HepG2 (cell line): Measurements from ENCODE around the gene CYB5B. TPM values are rescaled to one million over a fixed set of nuclear protein-coding genes. Genes with fewer than 3 reads are reported as not detected.

Source experiments
- BHLHE40 ChIP-seq: IDR thresholded peaks from 2 replicates; pipeline ENCODE4 v1.6.1; 2011; ENCODE audit warnings: low read length, improper control_type of control experiment
- ELF1 ChIP-seq: sonication (generic); formaldehyde crosslinking; IDR thresholded peaks from 2 replicates; pipeline ENCODE4 v1.4.0; 2020; ENCODE audit warnings: missing genetic modification reagents
- FOXA3 ChIP-seq: IDR thresholded peaks from 2 replicates; pipeline ENCODE4 v1.6.1; 2016; ENCODE audit warnings: missing genetic modification reagents, missing compliant biosample characterization
- JUN ChIP-seq: sonication (generic); formaldehyde crosslinking; IDR thresholded peaks from 2 replicates; pipeline ENCODE4 v1.4.0; 2020; ENCODE audit warnings: mild to moderate bottlenecking, missing genetic modification reagents
- MED8 ChIP-seq: sonication (generic); formaldehyde crosslinking; IDR thresholded peaks from 2 replicates; pipeline ENCODE4 v1.8.1; 2023; ENCODE audit warnings: mild to moderate bottlenecking, missing genetic modification reagents; ENCODE audit not compliant: insufficient replicate concordance
- NFIC ChIP-seq: IDR thresholded peaks from 2 replicates; pipeline ENCODE4 v1.6.1; 2012; ENCODE audit warnings: mild to moderate bottlenecking, low read length, inconsistent platforms
- PAWR ChIP-seq: sonication (generic); formaldehyde crosslinking; IDR thresholded peaks from 2 replicates; pipeline ENCODE4 v1.4.0; 2020; ENCODE audit warnings: missing genetic modification reagents, mild to moderate bottlenecking, borderline replicate concordance
- POGZ ChIP-seq: sonication (generic); formaldehyde crosslinking; IDR thresholded peaks from 2 replicates; pipeline ENCODE4 v1.4.0; 2020; ENCODE audit warnings: mild to moderate bottlenecking, missing genetic modification reagents
- RBM22 ChIP-seq: fragments of 200-400 bp; formaldehyde crosslinking; optimal IDR thresholded peaks from 2 replicates; pipeline ENCODE3; 2017; ENCODE audit warnings: mild to moderate bottlenecking, low read length, moderate library complexity
- REPIN1 ChIP-seq: sonication (generic); formaldehyde crosslinking; IDR thresholded peaks from 2 replicates; pipeline ENCODE4 v1.8.0; 2022; ENCODE audit warnings: missing genetic modification reagents, low read depth, mild to moderate bottlenecking, borderline replicate concordance
- RFXAP ChIP-seq: sonication (generic); formaldehyde crosslinking; IDR thresholded peaks from 2 replicates; pipeline ENCODE4 v1.4.0; 2020; ENCODE audit warnings: missing genetic modification reagents, borderline replicate concordance
- TAF1 ChIP-seq: sonication (generic); formaldehyde crosslinking; IDR thresholded peaks from 2 replicates; pipeline ENCODE4 v1.4.0; 2020; ENCODE audit warnings: missing genetic modification reagents
- ZBTB38 ChIP-seq: sonication (generic); formaldehyde crosslinking; IDR thresholded peaks from 2 replicates; pipeline ENCODE4 v1.5.1; 2020; ENCODE audit warnings: mild to moderate bottlenecking, missing genetic modification reagents
- ZNF34 ChIP-seq: sonication (generic); formaldehyde crosslinking; IDR thresholded peaks from 2 replicates; pipeline ENCODE4 v1.4.0; 2020; ENCODE audit warnings: mild to moderate bottlenecking, missing genetic modification reagents, borderline replicate concordance
- ZNF678 ChIP-seq: sonication (generic); formaldehyde crosslinking; IDR thresholded peaks from 2 replicates; pipeline ENCODE4 v1.4.0; 2020; ENCODE audit warnings: mild to moderate bottlenecking, missing genetic modification reagents
- ZNF775 ChIP-seq: sonication (generic); formaldehyde crosslinking; IDR thresholded peaks from 2 replicates; pipeline ENCODE4 v1.4.0; 2020; ENCODE audit warnings: missing genetic modification reagents, mild to moderate bottlenecking, moderate library complexity, borderline replicate concordance
- ZZZ3 ChIP-seq: sonication (generic); formaldehyde crosslinking; IDR thresholded peaks from 2 replicates; pipeline ENCODE4 v1.4.0; 2020; ENCODE audit warnings: missing genetic modification reagents, mild to moderate bottlenecking, borderline replicate concordance
- polyA plus RNA-seq, 8 experiments: library from polyadenylated mRNA; depleted of rRNA in 3 of 8; stranded (reverse) in 7 of 8; unstranded in 1 of 8; fragments of >200 nt; fragmentation: Illumina TruSeq in 4 of 8; extraction: Trizol in 4 of 8; gene quantifications; 2 replicates each; pipeline versions ENCODE4 v1.2.1 to v1.2.3, GENCODE V29; 2011 to 2016; ENCODE audit warnings: low read depth in 4 of 8, missing spikeins in 1 of 8, mixed read lengths in 1 of 8; ENCODE audit not compliant: insufficient read depth in 1 of 8
- total RNA-seq, 5 experiments: library from RNA; depleted of rRNA; stranded (reverse); fragments of >200 nt; fragmentation: Illumina TruSeq; extraction: Trizol; gene quantifications; 2 replicates each; pipeline ENCODE4 v1.2.3, GENCODE V29; 2016; ENCODE audit warnings: low read depth in 1 of 5
- TF ChIP-seq, protein P1 (sequence below): sonication (generic); formaldehyde crosslinking; IDR thresholded peaks from 2 replicates; pipeline ENCODE4 v1.8.1; 2023; ENCODE audit warnings: mild to moderate bottlenecking, moderate library complexity, missing genetic modification reagents
- TF ChIP-seq, protein P2 (sequence below): IDR thresholded peaks from 2 replicates; pipeline ENCODE4 v1.6.1; 2012; ENCODE audit warnings: low read depth, low read length, improper control_type of control experiment
- TF ChIP-seq, protein P3 (sequence below): sonication (generic); formaldehyde crosslinking; conservative IDR thresholded peaks from 2 replicates; pipeline ENCODE4 v1.8.0; 2022; ENCODE audit warnings: mild to moderate bottlenecking, moderate library complexity, missing genetic modification reagents
- TF ChIP-seq, protein P4 (sequence below): sonication (generic); formaldehyde crosslinking; IDR thresholded peaks from 2 replicates; pipeline ENCODE4 v1.5.1; 2020; ENCODE audit warnings: mild to moderate bottlenecking, missing genetic modification reagents, moderate library complexity

The CYB5B gene
- total and polyA plus RNA-seq, 2 of the 13 experiments (the other 11 are each of a cell fraction or from before 2014, with no cell fraction given) = 234 to 432 TPM

DNA sequence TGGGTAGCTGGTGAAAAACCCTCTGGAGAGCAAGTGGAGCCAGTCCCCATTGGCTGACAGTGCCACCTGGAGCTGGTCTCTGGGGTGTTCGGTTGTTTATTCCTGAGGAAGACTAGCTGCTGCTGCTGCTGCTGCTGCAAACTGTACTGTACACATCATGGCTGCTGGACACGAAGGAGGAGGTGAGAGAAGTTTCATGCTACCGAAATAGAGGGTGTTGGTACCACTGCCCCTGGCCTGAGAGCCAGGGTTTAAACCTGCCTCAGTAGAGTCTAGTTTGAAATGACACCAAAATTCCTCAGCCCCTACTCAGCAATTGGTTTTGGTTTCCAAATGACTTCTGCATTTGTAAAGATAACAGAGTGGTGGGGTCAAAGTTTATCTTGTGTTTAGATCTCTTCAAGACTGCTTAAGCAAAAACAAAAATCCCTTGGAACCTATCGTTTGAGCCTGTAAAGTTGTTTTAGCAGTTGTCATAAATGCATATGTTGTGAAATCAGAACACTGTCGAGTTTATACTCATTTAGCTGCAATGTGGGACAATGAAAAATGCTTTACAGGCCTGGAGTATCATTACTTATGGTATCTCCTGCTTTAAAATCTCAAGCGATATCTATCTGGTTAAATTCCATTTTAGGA, 40.8 kb downstream of the CYB5B start (continued):
- TF ChIP-seq REPIN1 = 0 out of 2 replicates have a peak, but pooled peaks have one; percentile 24
- TF ChIP-seq, protein P1, sequence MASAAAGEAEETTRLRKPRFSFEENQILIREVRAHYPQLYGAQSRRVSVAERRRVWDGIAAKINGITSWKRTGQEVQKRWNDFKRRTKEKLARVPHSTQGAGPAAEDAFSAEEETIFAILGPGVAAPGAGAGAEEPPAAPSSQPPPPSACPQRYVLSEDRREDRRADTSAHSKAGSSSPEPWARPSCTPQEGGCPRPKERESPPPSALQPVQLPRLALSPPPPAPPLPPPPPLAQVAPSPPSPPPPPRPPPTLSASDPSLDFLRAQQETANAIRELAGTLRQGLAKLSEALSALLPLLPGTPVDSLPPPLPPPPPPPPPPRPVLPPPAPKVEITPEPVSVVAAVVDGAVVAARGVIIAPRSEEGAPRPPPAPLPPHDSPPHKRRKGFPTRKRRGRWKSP (CRISPR knock-in tag) = peak; percentile 28; the same call in 1 of the 2 replicates
- 0 out of 2 replicates have a peak, but pooled peaks have one; percentile 14 for TF ChIP-seq NFIC
- TF ChIP-seq TAF1 (CRISPR knock-in tag) = peak; percentile 33; the same call in 1 of the 2 replicates
- TF ChIP-seq, protein P2, sequence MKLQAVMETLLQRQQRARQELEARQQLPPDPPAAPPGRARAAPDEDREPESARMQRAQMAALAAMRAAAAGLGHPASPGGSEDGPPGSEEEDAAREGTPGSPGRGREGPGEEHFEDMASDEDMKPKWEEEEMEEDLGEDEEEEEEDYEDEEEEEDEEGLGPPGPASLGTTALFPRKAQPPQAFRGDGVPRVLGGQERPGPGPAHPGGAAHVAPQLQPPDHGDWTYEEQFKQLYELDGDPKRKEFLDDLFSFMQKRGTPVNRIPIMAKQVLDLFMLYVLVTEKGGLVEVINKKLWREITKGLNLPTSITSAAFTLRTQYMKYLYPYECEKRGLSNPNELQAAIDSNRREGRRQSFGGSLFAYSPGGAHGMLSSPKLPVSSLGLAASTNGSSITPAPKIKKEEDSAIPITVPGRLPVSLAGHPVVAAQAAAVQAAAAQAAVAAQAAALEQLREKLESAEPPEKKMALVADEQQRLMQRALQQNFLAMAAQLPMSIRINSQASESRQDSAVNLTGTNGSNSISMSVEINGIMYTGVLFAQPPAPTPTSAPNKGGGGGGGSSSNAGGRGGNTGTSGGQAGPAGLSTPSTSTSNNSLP = no peak
- TF ChIP-seq ZZZ3 = no peak
- no peak for TF ChIP-seq ZBTB38 (CRISPR knock-in tag)
- TF ChIP-seq FOXA3 = no peak; the same call in 1 of the 2 replicates
- no peak for TF ChIP-seq JUN (CRISPR knock-in tag)
- no peak for TF ChIP-seq ZNF678 (CRISPR knock-in tag)
- no peak for TF ChIP-seq BHLHE40
- TF ChIP-seq POGZ = peak; percentile 44
- TF ChIP-seq ZNF775 (CRISPR knock-in tag) = no peak
- no peak for TF ChIP-seq PAWR
- TF ChIP-seq ZNF34 (CRISPR knock-in tag) = no peak
- peak; percentile 23; the same call in 1 of the 2 replicates for TF ChIP-seq ELF1 (CRISPR knock-in tag)
- TF ChIP-seq RBM22 = peak; percentile 74
- TF ChIP-seq, protein P3, sequence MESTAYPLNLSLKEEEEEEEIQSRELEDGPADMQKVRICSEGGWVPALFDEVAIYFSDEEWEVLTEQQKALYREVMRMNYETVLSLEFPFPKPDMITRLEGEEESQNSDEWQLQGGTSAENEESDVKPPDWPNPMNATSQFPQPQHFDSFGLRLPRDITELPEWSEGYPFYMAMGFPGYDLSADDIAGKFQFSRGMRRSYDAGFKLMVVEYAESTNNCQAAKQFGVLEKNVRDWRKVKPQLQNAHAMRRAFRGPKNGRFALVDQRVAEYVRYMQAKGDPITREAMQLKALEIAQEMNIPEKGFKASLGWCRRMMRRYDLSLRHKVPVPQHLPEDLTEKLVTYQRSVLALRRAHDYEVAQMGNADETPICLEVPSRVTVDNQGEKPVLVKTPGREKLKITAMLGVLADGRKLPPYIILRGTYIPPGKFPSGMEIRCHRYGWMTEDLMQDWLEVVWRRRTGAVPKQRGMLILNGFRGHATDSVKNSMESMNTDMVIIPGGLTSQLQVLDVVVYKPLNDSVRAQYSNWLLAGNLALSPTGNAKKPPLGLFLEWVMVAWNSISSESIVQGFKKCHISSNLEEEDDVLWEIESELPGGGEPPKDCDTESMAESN (CRISPR knock-in tag) = no peak
- TF ChIP-seq MED8 (CRISPR knock-in tag) = no peak
- no peak for TF ChIP-seq RFXAP (CRISPR knock-in tag)
- TF ChIP-seq, protein P4, sequence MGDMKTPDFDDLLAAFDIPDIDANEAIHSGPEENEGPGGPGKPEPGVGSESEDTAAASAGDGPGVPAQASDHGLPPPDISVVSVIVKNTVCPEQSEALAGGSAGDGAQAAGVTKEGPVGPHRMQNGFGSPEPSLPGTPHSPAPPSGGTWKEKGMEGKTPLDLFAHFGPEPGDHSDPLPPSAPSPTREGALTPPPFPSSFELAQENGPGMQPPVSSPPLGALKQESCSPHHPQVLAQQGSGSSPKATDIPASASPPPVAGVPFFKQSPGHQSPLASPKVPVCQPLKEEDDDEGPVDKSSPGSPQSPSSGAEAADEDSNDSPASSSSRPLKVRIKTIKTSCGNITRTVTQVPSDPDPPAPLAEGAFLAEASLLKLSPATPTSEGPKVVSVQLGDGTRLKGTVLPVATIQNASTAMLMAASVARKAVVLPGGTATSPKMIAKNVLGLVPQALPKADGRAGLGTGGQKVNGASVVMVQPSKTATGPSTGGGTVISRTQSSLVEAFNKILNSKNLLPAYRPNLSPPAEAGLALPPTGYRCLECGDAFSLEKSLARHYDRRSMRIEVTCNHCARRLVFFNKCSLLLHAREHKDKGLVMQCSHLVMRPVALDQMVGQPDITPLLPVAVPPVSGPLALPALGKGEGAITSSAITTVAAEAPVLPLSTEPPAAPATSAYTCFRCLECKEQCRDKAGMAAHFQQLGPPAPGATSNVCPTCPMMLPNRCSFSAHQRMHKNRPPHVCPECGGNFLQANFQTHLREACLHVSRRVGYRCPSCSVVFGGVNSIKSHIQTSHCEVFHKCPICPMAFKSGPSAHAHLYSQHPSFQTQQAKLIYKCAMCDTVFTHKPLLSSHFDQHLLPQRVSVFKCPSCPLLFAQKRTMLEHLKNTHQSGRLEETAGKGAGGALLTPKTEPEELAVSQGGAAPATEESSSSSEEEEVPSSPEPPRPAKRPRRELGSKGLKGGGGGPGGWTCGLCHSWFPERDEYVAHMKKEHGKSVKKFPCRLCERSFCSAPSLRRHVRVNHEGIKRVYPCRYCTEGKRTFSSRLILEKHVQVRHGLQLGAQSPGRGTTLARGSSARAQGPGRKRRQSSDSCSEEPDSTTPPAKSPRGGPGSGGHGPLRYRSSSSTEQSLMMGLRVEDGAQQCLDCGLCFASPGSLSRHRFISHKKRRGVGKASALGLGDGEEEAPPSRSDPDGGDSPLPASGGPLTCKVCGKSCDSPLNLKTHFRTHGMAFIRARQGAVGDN (CRISPR knock-in tag) = peak; percentile 47; the same call in 1 of the 2 replicates
